ENCODE measurements around the gene SDK2.

Gene SDK2, protein sequence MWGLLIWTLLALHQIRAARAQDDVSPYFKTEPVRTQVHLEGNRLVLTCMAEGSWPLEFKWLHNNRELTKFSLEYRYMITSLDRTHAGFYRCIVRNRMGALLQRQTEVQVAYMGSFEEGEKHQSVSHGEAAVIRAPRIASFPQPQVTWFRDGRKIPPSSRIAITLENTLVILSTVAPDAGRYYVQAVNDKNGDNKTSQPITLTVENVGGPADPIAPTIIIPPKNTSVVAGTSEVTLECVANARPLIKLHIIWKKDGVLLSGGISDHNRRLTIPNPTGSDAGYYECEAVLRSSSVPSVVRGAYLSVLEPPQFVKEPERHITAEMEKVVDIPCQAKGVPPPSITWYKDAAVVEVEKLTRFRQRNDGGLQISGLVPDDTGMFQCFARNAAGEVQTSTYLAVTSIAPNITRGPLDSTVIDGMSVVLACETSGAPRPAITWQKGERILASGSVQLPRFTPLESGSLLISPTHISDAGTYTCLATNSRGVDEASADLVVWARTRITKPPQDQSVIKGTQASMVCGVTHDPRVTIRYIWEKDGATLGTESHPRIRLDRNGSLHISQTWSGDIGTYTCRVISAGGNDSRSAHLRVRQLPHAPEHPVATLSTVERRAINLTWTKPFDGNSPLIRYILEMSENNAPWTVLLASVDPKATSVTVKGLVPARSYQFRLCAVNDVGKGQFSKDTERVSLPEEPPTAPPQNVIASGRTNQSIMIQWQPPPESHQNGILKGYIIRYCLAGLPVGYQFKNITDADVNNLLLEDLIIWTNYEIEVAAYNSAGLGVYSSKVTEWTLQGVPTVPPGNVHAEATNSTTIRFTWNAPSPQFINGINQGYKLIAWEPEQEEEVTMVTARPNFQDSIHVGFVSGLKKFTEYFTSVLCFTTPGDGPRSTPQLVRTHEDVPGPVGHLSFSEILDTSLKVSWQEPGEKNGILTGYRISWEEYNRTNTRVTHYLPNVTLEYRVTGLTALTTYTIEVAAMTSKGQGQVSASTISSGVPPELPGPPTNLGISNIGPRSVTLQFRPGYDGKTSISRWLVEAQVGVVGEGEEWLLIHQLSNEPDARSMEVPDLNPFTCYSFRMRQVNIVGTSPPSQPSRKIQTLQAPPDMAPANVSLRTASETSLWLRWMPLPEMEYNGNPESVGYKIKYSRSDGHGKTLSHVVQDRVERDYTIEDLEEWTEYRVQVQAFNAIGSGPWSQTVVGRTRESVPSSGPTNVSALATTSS (N-terminal part only)

DNA sequence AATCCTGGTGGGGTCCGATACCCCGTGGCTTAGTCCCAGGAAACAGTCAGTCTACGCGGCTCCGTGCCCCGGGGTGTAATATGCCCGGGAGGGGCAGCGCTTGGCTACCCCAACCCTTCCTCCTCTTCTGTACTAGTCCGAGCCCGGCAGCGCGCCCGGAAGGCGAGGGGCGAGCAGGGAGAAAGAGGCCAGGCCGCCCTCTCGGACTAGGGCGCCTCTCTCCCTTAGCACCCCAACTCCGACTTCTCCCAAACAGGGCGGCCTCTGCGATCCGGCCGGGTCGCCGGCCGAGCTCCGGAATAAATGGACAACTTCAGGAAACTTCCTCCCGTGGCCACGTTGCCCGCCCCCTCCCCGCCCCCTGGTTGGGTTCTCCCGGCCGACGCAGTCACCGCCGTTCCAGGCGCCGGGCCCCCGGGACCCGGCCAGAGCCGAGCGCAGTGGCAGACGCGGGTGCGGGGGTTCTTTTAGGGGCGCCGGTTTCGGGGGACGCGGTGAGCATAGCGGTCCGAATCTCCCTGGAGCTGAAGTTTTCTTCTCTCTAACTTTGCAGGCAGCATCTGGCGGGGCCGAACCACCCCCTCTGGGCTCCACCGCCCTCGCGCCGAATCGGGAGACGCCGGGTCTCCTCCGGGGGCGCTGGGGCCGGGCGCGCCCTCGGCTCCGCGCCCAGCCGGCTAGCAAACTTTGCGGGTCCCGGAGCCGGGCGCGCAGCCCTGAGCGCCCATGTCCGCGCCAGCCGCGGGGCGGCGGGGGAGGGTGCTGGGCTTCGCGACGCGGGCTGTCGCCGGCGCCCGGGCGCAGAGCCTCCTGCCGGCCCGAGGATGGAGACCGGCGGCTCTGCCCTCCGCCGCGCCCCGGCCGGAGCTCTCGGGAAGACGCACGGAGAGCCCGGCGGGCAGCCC, at the start of gene SDK2:
SDK2 (minus strand) TSS at position 301 of the 905 bp plus-strand sequence. CDS start 357 bp downstream, outside the sequence.
- no peak for DNase-seq

DNA sequence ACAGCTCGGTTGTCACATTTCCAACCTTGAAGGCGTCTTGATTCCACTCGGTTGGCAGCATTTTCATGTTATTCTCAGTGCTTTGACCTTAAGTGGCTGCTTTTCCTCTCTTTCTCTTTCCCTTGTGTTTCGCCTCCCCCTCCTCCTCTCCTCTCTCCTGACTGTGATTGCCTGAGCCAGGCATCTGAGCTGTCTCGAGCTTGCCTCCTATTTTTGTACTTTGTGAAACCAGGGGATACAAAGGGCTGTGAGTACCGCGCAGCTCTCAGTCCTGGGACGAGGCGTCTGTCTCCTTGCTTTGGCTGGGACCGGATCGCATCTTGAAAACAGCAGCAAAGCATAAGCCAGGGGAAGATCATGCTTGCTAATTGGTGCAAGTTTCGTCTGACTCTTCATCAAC, 48.8 kb upstream of the SDK2 start:
- no peak for DNase-seq

DNA sequence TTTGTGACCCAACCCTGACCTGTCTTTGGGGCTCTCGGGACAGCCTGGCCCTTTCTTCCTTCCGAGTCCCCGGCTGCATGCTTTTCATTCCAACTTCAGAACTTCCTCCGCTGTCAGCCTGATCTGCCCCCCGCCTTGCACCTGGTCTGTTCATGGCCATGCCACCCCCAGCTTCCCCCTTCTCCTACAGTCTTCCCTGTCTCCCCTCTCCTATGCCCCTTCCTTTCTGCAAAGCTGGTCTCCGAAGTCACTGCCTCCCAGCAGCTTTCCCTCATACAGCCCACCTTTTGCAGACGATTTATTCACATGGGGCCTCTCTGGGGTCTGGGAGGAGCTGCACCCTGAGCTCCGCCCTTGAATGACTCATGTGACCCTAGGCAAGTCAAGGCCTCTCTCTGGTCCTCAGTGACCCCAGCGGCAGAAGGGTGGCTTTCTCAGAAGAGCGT, 47.1 kb upstream of the SDK2 start:
- DNase-seq, result no peak

DNA sequence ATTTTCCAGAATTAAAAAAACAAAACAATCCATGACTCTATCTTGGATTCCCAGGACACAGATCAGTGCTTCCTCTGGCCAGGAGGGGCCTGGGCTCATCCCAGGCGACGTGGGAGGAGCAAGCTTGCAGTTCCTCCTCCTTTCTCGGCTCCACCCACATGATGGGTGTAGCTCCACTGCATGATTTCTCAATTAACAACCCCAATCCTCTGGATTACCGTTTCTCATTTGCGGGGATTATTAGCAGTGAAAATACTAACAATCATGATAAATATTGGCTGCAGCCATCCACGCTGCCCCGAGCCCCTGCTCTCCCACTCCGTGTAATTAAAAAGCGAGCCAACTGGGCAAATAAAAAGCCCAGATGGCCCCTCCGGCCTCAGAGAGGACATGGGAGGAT, 46.4 kb upstream of the SDK2 start:
- no peak for DNase-seq

DNA sequence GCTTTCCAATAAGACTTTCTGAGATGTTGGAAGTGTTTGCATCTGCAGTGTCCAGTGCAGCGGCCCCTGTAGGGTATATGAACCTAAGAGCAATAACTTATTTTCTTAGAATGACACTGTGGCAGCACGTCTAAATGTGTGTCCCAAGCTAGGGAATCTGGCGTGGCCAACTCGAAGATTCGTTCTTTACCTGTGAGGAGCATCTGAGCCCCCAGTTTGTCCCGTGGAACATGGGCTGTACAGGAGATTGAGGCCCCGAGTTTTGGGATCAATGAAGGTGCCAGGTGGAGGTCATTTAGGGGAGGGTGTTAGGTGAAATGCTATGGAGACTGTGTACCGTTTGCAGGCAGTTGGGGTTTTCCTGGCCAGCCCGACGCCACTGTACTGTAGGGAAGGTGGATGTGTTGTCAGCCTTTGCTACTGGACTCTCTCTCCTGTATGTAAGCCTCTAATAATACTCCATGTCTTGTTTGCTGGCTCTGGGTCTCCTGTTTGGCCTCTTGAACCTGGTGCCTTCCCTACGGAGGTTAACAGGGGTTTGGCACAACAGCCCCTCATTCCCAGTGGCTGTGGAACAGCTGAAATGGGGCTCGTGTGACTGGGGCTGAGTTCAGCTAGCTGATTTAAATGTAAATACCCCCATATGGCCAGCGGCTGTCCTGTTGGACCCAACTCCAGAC, 45.5 kb upstream of the SDK2 start:
- DNase-seq, result no peak

DNA sequence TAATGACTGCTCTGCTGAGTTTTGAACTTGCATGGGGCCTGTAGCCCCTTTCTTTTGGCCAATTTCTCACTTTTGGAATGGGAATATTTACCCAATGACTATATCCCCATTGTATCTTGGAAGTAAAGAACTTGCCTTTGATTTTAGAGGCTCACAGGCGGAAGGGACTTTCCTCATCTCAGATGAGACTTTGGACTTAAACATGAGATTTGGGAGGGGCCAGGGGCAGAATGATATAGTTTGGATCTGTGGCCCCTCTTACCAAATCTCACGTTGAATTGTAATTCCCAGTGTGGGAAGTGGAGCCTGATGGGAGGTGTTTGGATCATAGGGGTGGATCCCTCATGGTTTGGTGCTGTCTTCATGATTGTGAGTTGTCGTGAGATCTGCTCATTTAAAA, 42.7 kb upstream of the SDK2 start:
- no peak for DNase-seq

DNA sequence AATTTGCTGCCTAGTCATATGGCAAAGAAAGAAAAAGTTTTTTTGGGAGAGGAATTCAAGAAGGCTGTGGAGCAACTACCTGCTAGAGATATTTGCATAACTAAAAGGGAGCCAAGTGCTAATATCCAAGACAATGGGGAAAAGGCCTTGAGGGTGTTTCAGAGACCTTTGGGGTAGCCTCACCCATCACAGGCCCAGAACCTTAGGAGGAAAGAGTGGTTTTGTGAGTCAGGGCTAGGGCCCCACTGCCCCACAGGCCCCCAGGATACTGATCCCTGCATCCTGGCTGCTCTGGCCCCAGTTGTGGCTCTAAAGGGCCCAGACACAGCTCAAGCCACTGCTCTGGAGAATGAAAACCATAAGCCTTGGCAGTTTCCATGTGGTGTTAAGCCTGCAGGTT, 41.9 kb upstream of the SDK2 start:
- no peak for DNase-seq

DNA sequence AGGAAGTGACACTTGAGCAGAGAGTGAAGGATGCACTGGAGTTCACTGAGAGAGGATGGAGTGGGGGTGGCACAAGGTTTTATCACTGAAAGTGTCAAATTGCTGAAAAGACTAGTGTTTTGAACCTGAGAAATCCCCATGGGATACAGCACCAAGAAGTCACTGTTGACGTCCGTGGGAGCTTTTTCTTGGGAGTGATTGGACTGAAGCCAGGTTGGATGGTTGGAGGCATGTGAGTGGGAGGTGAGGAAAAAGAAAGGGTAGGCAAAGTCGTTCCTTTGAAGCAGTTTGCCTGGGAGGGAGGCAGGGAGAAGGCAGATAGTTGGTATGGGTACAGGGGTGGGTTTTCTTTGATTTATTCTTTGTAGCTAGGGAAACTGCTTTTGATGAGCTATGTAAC, 39.9 kb upstream of the SDK2 start:
- no peak for DNase-seq

DNA sequence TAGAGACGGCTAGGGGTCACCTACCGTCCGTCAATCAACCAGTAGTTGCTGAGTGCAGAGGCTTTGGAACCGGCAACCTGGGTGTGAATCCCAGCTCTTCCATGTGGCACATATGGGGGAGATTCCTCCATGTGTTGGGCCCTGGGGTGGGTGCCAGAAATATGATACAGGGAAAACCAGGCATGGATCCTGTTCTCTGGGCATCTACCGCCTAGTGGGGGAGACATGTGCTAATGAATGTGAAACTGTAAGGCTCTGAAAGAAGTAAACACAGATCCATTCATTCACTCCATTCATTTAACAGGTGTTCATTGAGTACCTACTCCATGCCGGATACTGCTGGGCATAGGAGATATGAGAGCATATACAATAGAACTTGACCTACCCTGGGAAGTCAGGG, 39.5 kb upstream of the SDK2 start:
- no peak for DNase-seq

DNA sequence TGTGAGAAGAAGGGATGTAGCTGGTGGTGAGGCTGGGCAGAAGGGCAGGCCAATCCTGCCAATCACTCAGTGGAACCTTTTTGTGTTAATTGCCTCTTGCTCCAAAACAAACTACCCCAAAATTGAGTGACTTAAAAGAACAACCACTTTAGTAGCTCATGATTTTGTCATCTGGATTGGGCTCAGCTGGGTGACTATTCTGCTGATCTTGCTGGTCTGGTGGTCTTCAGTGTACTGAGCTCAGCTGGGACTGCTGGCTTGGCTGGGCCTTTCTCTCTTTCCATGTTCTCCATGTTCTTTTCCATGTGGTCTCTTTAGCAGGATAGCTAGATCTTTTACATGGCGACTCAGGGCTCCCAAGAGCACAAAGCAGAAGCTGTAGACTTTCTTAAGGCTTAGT, 37.7 kb upstream of the SDK2 start:
- no peak for DNase-seq

DNA sequence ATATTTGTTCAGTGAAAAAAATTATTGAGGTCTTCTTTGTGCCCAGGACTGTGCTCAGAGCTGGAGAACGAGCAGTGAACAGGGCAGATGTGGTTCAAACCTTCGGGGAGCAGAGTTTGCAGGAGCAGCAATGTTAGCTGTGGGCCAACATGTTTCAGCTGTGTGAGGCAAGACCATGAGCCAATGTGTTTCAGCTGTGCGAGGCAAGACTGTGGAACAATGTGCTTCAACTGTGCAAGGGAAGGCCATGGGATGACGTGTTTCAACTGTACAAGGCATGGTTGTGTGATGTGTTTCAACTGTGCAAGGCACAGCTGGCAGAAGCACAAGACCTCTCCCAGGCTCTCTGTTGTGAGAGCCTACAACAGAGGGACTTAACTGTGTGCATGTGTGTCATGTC, 35.2 kb upstream of the SDK2 start:
- no peak for DNase-seq

DNA sequence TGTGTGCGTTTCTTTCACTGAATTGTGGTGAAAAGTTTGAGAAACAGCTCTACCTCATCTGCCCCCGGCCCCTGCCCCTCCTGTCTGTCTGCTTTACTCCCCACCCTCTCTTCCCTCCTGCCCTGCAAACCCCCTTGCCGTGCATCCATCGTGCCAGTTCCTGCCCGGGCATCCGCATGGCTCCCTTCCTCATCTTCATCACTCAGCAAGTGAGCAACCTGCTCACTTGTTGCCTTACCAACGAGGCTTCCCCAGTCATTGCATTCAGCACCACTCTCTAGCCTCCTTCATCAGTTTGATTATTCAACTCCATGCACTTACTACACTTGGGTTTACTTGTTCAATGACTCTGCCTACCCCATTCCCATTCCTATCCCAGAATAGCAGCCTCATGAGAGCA, 34.8 kb upstream of the SDK2 start:
- DNase-seq, result no peak

DNA sequence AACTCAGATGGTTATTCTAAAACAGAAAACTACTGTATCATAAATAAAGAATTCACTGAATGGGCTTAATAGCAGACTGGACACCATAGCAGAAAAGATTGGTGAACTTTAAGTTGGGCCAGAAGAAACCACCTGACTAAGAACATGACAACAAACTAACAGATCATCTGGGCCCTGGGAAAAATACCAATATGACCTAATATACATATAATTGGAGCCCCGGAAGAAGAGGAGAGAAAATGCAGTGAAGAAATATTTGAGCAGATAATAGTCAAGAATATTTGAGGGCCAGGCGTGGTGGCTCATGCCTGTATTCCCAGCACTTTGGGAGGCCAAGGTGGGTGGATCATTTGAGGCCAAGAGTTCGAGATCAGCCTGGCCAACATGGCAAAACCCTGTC, 25.5 kb upstream of the SDK2 start:
- no peak for DNase-seq

DNA sequence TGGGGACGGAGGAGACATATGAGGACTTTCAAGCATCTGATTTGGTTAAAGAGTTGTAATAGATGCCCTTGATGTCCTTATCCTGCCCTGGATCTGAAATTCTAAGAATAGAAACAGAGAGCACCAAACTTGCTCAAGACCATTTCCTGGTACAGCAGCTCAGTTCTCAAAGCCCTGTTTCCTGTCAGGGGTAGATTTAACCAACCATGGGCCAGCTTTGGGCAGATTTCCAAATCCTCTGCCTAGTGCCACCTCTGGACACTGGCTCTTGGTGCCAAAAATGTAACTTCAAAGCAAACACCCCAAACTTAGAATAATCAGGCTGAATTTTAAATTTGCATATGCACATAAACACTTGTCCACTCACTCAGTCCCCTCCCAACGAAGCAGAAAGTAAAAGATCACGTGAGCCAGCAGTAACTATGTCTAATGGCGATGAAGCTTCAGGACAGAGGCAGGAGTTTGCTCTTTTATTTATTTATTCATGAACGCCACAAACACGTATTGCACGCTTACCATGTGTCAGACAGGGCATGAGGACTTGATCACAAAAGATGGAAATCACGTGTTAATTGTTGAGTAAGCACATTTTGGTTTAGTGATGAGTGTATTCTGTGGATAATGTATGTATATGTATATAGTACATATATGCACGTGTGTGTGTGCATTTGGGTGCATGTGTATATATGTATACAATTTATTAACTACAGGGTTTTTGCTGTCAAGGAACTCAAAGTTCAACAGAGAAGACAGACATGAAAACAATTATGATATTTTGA, 23.1 kb upstream of the SDK2 start:
- no peak for DNase-seq

DNA sequence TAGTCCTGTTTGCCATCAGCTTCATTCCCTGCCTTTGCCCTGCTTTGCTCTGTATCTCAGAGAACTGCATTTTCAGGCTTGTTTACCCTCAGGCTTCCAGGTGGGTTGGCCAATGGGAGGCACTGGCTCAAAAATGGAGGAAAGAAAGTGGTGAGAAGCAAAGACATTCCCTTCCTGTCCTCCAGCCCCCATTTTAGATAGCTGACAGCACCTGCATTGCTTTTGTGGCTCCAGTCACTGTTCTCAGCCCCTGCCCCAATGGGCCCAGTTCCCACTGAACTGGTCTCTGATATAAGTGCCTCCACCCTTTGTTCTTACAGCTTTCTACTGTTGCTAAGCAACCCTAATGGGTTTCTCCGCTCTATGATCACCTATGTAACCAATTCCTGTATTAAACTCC, 19.4 kb upstream of the SDK2 start:
- DNase-seq, result no peak

DNA sequence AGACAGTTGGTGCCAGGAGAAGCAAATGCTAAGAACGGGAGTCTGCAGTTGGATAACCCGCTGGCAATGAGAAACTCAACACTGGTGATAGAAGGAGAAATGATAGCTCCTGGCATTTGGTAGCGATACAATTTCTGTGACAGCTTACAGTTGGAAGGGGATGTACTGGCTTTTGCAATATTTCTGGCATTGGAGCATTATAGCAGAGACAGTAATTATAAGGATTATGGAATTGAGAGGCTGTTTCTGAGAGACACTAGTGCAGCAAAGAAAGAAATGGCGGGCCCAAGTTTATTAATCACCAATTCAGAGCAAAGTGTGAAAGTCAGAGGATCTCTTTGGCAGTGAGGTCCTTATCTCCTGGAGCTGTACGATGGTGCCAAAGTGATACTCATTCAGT, 16.1 kb upstream of the SDK2 start:
- no peak for DNase-seq

DNA sequence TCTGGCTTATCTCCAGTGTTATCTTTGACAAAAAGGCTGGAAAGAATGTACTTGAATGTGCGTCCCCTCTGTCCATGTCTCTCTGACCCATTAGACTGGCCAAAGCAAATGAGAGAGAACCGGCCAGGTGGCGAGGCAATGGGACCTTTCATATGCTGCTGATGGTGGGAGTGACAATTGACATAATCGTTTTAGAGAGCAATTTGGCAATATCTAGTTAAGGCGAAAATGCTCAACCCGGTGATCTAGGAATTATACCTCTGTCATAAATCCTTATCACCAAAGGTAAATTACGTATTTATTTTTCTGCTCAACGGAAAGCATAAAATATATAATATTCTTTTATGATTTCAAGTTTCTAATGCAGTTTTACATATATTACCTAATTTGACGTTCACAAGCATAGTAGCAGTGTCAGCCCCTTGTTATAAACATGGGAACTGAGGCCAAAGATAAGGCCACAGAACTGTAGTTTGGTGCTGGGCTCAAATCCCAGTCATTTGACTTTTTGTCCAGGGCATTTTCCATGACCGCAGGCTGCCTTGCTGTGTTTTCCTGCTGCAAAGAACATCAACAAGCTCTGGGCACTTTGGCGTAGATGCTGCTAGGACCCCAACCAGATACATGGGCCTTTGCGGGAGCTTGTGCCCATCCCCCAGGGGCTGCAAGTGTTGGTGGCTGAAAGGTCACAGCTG, 14.7 kb upstream of the SDK2 start:
- DNase-seq, result no peak

DNA sequence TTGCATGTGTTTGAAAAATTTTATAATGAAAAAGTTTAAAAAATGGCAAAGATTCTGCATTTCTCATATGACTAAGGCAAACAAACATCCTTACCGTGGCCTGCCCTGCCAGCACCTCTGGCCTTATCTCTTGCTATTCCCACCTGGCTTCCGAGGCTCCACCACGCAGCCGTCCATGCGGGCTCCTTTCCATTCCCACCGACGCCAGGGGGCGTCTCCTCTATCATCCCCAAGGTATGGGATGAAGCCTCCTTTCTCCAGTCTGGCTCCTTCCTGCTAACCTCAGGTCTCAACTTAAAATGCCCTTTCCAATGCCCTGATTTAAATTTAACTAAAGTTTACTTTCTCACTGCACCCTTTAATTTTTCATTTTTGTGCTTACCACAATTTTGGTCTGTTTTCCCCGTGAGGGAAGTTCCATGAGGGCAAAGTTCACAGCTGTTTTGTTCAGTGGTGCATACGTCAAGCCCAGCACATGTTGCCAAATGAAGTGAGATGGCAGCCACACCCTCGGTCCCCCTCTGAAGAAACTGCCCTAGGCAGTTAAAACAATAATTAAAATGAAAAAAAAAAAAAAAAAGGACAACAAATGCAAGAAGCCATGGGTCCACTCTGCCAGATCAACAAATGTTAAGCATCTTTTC, 13.3 kb upstream of the SDK2 start:
- DNase-seq, result no peak

DNA sequence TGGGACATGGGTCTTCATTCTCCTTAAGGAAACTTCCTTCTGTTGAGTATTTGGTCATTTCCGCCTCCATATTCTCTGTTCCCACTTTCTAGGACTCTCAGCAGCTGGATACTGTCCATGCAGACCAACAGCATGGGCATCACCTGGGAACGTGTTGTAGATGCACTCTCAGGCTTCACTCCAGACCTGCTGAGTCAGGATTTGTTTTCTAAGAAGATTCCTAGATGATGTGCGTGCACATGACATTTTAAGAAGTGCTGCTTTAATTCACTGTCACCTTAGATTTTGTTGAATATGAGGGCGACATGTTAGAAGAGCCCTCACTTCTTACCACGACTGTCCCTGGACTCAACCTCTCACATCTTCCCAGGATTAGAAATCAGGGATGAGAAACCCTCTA, 10.0 kb upstream of the SDK2 start:
- DNase-seq, result no peak

DNA sequence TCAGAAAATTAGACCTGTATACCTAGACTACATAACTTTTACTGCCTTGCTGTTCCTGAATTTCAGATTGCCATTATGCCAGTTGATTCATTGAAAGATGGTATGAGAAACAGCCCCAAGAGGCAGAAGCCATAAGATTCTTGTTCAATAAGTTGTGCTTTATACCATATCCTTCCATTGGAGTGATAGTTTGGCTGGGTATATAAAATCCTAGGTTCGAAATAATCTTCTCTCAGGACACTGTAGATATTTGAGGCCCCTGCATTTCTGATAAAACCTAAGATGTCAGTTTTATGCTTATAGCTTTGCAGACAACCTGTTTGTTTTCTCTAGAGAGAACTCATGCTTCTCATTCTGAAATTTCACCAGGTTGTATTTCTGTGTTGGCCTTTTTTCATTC, 9.6 kb upstream of the SDK2 start:
- DNase-seq, result no peak

Measured in NCI-H1417 treated with DMSO at 0.1 percent for 48 hours (cell line).